NCI-H1930 (cell line): ENCODE results near the gene PUS1.
"Not testable (repeated sequence)": the region's sequence is repeated elsewhere in the genome, so short reads cannot be mapped to it uniquely, and the experiment has no call there.

Experiments used
- DNase-seq, 2 experiments: peaks; one replicate each; lab custom pipeline; 2025; lab: John Stamatoyannopoulos, UW

Gene PUS1

DNA sequence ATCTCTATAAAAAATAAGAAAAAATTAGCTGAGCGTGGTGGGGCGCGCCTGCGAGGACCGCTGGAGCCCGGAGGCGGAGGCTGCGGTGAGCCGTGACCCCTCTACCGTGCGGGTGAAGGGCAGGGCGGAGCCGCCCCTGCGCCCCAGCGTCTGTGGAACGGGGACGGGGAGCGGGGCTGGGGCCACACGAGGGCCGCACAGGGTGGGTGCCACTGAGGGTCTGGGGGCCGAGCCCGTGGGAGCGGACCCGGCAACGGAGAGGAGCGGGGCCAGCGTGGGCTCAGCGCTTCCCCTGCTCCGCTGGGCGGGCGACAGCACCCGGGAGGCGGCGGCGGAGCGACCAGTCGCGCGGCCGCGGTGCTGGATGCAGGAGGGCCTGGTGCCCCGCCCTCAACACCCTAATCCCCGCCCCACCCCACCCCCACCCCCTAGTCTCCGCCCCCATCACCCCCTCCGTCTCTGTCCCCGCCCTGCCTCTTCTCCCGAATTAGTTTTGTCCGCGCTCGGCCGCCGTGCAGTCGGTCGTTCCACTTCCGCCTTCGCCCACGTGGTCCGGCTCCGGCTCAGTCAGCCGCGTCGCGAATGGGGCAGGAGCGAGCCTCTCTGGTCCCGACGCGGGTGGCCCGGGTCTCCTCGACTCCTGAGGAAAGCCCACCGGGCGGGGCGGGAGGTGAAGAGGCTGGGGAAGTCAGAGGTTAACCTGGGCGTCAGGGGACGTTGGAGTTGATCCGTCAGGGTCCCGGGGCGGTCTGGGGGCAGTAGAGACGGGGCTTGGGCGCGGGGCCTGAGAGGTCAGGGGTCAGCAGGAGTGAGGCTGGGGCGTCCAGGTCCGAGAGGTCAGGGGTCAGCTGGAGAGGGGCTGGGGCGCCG, at the start of gene PUS1:
PUS1 (plus strand) TSS at position 566 of the 870 bp plus-strand sequence. CDS start 447 bp downstream, outside the sequence.
- peak; percentile 78 to 88 for DNase-seq

DNA sequence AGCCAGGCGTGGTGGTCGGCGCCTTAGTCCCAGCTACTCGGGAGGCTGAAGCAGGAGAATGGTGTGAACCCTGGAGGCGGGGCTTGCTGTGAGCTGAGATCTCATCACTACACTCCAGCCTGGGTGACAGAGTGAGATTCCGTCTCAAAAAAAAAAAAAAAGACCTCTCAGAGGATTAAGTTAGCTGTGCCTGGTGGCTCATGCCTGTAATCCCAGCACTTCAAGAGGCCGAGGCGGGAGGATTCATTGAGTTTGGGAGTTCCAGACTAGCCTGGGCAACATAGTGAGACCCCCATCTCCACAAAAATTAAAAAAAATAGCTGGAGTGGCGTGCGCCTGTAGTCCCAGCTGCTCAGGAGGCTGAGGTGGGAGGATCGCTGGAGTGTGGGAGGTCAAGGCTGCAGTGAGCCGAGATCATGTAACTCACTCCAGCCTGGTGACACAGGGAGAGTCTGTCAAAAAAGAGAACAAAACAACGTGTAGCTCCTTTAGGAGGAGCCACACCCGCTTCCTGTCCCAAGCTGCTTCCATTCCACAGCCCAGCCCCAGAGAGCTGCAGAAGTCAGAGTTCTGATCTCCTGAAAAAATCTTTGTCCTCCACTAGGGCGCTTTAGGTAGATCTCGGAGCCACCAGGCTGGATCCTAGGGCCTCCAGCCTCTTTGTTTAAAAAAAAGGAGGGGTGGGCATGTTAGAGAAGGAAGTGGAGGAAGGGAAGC, 46.1 kb upstream of the PUS1 start:
- no peak for DNase-seq

DNA sequence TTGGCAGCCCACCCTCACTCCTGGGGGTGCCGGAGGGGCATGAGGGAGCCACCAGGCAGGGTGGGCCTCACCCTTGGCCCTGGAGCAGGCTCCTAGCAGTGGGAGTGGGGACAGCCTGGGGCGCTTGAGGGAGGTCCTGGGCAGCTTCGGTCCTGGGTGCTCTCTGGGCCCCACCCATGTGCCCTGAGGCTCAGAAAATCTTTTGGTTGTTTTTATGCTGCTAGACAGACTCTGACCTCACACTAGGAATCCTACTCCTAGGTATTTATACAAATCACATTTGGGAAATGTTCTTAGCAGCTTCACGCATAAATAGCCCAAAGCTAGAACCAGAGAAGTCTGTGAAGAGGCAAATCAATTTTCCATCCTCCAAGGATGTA, 45.6 kb upstream of the PUS1 start:
- DNase-seq, result no peak

DNA sequence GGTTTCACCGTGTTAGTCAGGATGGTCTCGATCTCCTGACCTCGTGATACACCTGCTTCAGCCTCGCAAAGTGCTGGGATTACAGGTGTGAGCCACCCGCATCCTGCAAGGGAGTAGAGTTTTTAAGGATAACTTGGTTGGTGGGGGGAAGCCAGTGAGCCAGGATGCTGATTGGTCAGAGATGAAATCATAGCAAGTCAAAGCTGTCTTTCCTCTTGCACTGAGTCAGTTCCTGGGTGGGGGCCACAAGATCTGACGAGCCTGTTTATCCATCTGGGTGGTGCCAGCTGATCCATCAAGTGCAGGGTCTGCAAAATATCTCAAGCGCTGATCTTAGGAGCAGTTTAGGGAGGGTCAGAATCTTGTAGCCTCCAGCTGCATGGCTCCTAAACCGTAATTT, 44.0 kb upstream of the PUS1 start:
- not testable (repeated sequence) for DNase-seq

DNA sequence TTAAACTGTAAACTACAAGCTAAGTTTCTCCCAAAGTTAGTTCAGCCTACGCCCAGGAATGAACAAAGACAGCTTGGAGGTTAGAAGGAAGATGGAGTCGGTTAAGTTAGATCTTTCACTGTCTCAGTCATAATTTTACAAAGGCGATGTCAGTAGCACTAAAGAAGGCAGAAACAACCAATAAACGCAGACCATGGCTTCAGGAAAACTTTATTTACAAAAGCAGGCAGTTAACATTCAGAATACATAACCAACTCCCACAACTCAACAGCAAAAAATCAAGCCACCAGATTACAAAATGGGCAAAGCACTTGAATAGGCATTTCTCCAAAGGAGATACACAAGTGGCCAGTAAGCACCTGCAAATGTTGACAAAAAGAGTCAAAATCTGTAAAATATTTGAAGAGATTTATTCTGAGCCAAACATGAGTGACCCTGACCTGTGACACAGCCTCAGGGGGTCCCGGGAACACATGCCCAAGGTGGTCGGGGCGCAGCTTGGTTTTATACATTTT, 43.5 kb upstream of the PUS1 start:
- DNase-seq, result no peak

DNA sequence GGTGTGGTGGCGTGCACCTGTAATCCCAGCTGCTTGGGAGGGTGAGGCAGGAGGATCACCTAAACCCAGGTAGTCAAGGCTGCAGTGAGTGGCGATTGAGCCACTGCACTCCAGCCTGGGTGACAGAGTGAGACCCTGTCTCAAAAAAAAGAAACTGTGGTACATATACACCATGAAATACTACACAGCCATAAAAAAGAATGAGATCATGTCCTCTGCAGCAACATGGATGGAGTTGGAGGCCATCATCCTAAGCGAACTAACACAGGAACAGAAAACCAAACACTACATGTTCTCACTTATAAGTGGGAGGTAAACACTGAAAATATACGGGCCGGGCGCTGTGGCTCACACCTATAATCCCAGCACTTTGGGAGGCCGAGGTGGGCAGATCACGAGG, 37.4 kb upstream of the PUS1 start:
- DNase-seq, result not testable (repeated sequence)

DNA sequence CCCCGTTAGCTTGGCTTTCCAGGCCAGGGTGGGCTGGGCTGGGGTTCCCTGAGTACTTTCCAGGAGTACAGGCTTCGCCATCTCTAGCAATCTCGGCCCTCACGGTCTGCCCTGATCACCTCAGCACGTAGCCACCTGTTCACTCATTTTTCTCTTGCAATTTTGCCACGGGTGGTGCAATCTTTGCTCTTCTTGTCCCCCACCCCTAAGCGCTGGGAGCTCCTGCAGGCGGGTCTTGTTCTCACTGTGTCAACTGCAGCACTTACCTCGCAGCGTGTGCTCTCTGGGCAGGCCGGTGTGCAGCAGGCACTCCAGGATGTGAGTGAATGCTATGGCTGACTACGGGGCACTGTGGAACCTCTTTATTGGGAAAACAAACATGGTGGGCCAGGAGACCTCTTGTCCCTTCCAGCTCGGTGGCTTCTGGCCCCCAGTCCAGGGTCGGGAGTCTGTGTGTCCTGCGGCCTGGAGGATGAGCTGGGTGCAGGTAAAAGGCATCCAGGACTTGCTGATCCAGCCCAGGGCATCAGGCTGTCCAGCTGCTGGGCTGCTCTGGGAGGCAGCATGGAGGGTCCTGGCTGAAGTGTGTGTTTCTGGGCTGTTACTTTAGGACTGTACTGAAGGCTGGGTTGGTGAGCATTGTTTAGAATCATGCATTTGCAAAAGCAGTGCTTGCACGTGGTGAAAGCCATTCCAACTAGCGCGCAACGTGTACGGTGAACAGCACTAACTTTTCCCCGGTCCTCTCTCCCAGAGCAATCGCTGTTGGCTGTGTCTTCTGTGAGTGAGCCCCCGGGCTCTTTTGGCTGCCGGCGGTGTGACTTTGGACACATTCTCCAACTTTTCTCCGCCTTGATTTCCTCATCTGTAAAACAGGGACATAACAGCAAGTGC, 36.1 kb upstream of the PUS1 start:
- no peak for DNase-seq

DNA sequence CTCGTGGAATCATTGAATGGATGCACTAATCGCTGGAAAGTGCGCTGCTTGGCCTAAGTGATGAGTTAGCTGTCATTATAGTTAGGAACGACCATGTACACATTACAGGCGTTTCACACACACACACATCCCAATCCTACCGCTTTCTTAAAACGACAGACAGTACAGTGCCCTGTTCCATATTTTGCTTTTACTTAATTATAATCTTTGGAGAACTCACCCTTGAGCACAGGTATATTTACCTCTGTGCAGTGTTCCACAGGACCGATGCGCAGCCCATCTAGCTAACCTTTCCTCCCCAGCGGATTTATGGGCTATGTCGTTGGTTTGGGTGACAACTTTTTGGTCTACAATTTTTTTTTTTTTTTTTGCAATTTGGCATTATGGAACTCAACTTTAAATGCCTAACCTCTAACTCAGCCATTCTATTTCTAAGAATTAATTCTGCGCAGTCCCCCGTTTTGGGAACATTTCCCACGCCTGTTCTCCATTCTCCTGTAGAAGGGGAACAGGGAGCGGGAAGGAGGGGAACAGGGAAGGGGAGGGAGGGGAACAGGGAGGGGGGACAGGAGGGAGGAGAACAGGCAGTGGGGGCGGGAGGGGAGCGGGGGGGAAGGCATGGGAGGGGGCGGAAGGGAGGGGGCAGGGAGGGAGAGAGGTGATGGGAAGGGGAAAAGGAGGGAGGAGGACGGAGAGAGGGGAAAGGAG, 35.3 kb upstream of the PUS1 start:
- DNase-seq, result no peak

DNA sequence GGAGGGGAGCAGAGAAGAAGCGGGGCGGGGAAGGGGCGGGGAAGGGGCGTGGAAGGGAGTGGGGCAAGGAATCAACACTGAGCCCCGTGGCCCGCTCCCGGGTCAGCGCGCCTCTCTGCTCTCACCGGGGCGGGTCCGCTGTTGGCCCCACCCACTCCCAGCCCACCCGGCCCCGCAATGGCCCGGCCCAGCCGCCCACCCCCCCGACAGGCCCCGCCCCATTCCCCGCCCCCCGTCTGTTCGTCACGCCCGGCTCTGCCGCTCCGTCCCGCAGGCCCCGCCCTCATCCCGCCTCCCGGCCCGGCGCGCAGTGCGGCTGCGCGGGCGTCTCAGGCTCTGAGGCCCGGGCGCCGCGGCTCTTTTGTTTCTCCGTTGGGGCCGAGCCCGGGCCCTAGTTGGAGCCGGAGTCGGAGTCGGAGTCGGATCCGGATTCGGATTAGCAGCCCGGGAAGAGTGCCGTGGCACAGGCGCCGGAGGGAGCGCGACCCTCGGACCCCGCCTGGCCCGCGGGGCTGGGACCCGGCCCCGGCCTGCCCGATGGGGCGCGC, 34.7 kb upstream of the PUS1 start, which contains the start of gene ULK1:
ULK1 (plus strand) TSS at position 310 of the 548 bp plus-strand sequence. CDS start 380 bp downstream, outside the sequence.
- peak; percentile 86 for DNase-seq

DNA sequence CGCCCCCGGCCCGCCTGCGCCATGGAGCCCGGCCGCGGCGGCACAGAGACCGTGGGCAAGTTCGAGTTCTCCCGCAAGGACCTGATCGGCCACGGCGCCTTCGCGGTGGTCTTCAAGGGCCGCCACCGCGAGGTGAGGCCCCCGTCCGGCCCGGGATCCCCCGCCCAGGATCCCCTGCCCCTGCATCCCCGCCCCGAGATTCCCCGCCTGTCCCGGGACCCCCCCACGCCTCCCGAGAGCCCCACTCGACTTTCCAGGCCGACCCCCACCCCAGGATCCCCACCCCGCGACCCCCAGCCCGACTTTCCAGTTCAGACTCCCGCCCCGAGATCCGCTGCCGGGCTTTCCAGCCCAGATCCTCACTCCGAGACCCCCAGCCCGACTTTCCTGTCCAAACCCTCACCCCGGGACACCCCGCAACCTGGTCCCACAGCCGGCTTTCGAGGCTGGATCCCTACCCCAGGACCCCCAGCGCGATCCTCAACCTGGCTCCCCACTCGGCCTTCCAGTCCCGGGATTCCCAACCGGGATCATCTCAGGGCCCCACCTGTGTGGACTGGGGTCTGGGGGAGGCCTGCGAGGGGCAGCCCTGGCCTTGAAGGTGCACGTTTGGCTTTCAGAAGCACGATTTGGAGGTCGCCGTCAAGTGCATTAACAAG, 34.0 kb upstream of the PUS1 start:
- DNase-seq, result no peak

DNA sequence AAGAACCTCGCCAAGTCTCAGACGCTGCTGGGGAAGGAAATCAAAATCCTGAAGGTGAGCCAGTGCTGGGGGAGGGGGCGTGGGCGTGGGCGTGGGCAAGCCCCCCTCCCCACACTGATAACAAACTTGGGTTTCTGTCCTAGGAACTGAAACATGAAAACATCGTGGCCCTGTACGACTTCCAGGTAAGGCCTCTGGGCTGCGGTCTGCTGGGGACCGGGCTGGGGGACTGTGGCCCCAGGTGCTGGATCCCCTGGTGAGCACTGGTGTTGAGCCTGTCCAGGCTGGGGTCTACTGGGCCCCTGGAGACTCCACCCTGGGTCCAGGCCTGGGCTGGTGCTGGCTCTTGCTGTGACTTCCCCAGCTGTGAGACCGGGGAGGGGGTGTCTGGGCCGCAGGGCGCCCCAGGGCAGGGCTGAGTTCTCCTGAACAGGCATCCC, 33.4 kb upstream of the PUS1 start:
- no peak for DNase-seq

DNA sequence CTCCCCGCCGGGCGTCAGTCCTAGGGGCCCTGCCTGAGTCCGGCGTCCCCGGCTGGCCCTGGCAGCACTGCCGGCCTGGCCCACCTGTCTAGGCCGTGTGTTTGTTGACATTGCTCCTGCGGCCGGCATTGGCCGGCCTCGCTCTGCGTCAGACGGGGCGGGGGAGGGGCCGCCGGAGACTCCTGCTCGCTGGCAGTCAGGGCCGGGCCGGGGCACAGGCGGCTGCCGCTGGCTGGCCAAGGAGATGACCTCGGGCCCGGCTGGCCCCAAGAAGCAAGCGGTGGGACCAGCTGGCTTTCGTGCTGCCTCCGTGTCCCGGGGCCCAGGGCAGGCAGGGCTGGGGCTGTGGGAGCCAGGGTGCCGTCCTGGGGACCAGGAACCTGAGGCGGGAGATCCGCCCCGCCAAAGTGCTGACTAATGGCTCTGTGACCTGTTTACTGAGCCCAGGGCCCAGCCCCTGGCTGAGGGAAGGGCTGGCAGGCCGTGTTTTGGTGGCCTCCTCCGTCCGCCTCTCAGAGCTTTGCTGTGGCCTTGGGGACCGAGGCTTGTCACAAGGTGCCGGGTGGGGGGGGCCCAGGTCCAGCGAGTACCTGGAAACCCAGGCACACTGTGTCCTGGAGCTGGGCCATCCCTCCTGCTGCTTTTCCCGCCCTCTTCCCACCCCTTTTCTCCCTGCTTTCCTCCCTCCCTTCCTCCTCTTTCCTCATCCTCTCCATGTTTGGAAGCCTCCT, 32.8 kb upstream of the PUS1 start:
- DNase-seq, result peak; percentile 25 to 60

DNA sequence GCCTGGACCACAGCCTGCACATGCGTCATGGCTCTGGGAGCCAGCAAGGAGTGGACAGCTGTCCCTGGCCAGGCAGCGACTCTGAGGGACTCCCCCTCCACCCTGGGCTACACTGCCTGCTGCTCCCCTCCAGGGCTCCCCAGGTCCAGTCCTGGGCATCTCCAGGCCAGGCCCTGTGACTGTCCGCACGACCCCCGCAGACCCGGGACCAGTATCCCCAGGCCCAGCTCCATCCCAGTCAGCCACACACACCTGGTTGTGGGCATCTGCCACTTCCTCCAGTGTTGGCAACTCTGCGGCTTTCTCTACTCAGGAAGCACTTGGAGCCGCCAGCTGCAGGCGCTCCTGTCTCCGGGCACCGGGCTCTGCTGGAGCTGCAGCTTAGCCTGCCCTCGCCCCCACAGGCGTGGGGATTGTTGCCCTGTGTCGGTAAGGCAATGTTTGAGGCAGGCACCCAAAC, 32.2 kb upstream of the PUS1 start:
- DNase-seq, result no peak

DNA sequence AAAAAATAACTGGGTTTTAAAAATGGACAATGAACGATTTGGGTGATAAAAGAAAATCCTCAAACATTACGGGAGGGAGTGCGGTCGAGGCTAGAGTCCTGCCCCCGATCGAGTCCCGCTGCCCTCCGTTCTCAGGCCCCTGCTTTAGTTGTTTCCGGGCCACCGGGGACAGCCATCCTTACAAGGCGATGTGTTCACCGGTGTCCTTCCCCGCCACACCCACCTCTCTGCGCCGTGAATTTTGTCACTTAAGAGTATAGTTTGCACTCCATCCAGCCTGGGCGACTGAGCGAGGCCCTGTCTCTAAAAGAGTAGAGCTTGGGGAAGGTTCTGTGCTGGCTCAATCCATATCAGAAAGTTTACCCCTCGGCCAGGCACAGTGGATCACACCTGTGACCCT, 31.8 kb upstream of the PUS1 start:
- DNase-seq, result no peak

DNA sequence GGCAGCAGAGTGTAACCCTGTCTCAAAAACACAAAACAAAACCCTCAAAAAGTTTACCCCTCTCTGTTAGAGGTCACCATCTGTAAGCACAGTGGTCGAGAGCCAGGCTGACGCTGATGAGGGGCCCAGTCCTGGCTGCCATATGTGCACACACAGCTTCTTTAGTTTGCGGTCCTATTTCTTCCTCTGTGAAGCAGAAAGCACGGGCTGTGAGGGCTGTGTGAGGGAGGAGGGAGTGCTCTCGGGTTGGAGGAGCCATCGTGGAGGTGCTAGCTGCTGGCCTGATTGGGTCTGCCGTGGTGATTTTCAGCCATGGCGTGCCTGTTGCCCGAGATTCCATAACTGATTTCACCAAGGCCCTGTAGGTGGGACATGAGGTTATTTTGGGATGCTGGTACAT, 31.2 kb upstream of the PUS1 start:
- no peak for DNase-seq

DNA sequence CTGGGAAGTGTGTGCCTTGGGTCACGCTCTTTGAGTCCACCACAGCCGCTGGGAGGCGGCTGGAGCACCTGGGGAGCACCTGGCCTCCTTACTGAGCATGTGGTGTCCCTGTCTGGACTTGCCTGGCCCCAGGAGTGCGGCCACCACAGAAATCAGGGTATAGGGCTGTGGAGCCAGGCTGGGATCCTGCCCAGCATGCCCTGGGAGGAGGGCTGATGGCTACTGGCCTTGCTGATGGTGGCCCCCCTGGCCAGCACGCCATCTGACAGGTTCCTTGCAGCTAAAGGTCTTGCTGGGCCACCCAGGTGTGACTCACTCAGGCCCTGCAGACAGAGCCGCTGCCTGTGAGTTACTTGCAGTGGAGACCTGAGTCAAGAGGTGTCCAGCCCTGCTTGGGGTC, 28.7 kb upstream of the PUS1 start:
- DNase-seq, result no peak

DNA sequence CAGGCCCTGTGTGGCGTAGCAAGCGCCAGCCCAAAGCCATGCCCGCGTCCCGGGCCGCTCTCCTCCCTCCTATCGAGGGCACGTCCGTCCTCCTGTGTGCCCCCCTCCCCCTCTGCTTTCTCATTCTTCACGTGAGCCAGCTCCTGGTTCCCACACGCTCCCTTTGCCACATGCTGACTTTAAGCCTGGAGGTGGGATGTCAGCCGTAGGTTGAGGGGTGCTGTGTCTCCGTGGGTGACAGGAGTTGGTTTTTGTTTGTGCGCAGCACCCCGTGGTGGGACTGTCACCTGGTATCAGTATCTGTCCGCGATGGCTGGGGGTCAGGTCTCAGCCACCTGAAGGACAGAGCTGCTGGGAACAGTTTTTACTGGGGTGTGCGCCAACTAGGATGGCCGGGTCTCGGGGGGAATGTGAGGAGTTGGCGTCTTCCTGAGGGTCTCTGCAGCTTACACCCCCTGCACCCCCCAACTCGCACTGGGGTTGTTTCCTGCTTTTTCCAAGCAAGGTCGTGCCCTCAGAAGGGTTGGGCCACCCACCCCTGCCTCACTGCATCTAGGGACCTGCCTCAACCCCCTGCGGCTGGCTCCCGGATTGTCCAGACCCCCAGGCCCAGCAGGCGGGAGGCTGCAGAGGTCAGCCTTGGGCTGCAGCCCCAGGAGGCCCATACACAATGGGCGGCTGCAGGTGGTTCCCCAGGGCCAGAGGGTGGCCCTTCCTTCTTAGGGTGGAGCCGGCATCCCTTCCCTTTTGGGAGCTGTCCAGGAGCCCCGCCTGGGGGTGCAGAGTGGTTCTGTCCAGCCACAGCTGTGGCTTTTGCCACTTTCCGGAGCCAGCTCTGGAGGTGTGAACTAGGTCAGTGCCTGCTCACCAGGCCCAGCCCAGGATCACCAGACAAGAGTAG, 27.4 kb upstream of the PUS1 start:
- DNase-seq, result no peak
